HepG2 (cell line): ENCODE measurements around the gene SYTL2. TPM values are rescaled to one million over a fixed set of nuclear protein-coding genes. Genes with fewer than 3 reads are reported as not detected.

Experiments
- E2F1 ChIP-seq: sonication (generic); formaldehyde crosslinking; IDR thresholded peaks from 2 replicates; pipeline ENCODE4 v1.5.0; 2020; ENCODE audit warnings: missing genetic modification reagents
- SNAPC2 ChIP-seq: sonication (generic); formaldehyde crosslinking; IDR thresholded peaks from 2 replicates; pipeline ENCODE4 v1.8.1; 2022; ENCODE audit warnings: mild to moderate bottlenecking, missing genetic modification reagents
- ZNF232 ChIP-seq: sonication (generic); formaldehyde crosslinking; IDR thresholded peaks from 2 replicates; pipeline ENCODE4 v1.4.0; 2020; ENCODE audit warnings: missing genetic modification reagents, borderline replicate concordance
- ZNF414 ChIP-seq: sonication (generic); formaldehyde crosslinking; IDR thresholded peaks from 2 replicates; pipeline ENCODE4 v1.5.0; 2020; ENCODE audit warnings: missing genetic modification reagents
- ZNF563 ChIP-seq: sonication (generic); formaldehyde crosslinking; IDR thresholded peaks from 2 replicates; pipeline ENCODE4 v1.8.0; 2022; ENCODE audit warnings: mild to moderate bottlenecking, moderate library complexity, missing genetic modification reagents
- ZNF564 ChIP-seq: sonication (generic); formaldehyde crosslinking; IDR thresholded peaks from 2 replicates; pipeline ENCODE4 v1.8.1; 2023; ENCODE audit warnings: mild to moderate bottlenecking, missing genetic modification reagents
- ZNF772 ChIP-seq: sonication (generic); formaldehyde crosslinking; IDR thresholded peaks from 2 replicates; pipeline ENCODE4 v1.5.0; 2020; ENCODE audit warnings: mild to moderate bottlenecking, missing genetic modification reagents
- ZNF782 ChIP-seq: sonication (generic); formaldehyde crosslinking; IDR thresholded peaks from 2 replicates; pipeline ENCODE4 v1.4.0; 2020; ENCODE audit warnings: missing genetic modification reagents, mild to moderate bottlenecking, borderline replicate concordance
- polyA plus RNA-seq, 8 experiments: library from polyadenylated mRNA; depleted of rRNA in 3 of 8; stranded (reverse) in 7 of 8; unstranded in 1 of 8; fragments of >200 nt; fragmentation: Illumina TruSeq in 4 of 8; extraction: Trizol in 4 of 8; gene quantifications; 2 replicates each; pipeline versions ENCODE4 v1.2.1 to v1.2.3, GENCODE V29; 2011 to 2016; ENCODE audit warnings: low read depth in 4 of 8, missing spikeins in 1 of 8, mixed read lengths in 1 of 8; ENCODE audit not compliant: insufficient read depth in 1 of 8
- total RNA-seq, 5 experiments: library from RNA; depleted of rRNA; stranded (reverse); fragments of >200 nt; fragmentation: Illumina TruSeq; extraction: Trizol; gene quantifications; 2 replicates each; pipeline ENCODE4 v1.2.3, GENCODE V29; 2016; ENCODE audit warnings: low read depth in 1 of 5

The SYTL2 gene
- total and polyA plus RNA-seq, 2 of the 13 experiments (the other 11 are each of a cell fraction or from before 2014, with no cell fraction given): 0.77 to 0.90 TPM

GRCh38 chr11:85663753-85664614 is 147.0 kb downstream of the SYTL2 start (continued):
- TF ChIP-seq ZNF564 (CRISPR knock-in tag) (0 out of 2 replicates have a peak, but pooled peaks have one; percentile 16), SNAPC2 (0 out of 2 replicates have a peak, but pooled peaks have one; percentile 49), ZNF782 (CRISPR knock-in tag) (peak; percentile 33; the same call in 1 of the 2 replicates), ZNF414 (CRISPR knock-in tag) (no peak), ZNF772 (CRISPR knock-in tag) (peak; percentile 71; the same call in 1 of the 2 replicates), E2F1 (CRISPR knock-in tag) (no peak), ZNF563 (CRISPR knock-in tag) (0 out of 2 replicates have a peak, but pooled peaks have one; percentile 20), ZNF232 (CRISPR knock-in tag) (peak; percentile 59; the same call in 1 of the 2 replicates)
